Measurements from ENCODE around the gene LMO1. TPM values are rescaled to one million over a fixed set of nuclear protein-coding genes. Genes with fewer than 3 reads are reported as not detected.

Gene LMO1
- total and polyA plus RNA-seq, 2 of the 8 experiments (the other 6 are each of a cell fraction or from before 2014, with no cell fraction given), result 0.17 TPM; not detected in 1

GRCh38 chr11:8234910-8235309 lies 28.8 kb downstream of the LMO1 start:
- 0 out of 2 replicates have a peak overlapping the region, but pooled peaks have one; percentile 3 for H2AFZ ChIP-seq (ENCODE audit: low read length)
- H2BK5ac ChIP-seq (ENCODE audit: low read depth, low read length), result no peak overlapping the region
- peaks cover 0 to 1% of the 10 kb centered on the region in 2 experiments for H4K20me1 ChIP-seq (replicated peaks in 1 of 2; ENCODE audit: control insufficient read depth in 1 of 2, insufficient read depth in 2 of 2, low read length in 2 of 2)
- 90% methylated on average over 3 of the region's 3 CpGs; no CpG with 5 or more reads in 1 of the 2 experiments for WGBS, 2 experiments (ENCODE audit: extremely low coverage in 1 of 2, insufficient coverage in 1 of 2, insufficient read length in 1 of 2, insufficient replicate concordance in 2 of 2, low coverage in 1 of 2, low lambda C conversion rate in 2 of 2, missing lambda C conversion rate in 1 of 2)
- no peak overlapping the region for H2BK12ac ChIP-seq (ENCODE audit: low read depth, low read length)
- H2AK5ac ChIP-seq (ENCODE audit: low read depth, low read length), result no peak overlapping the region
- H3K18ac ChIP-seq (ENCODE audit: extremely low read depth, low read length), result no peak overlapping the region; the same call in 1 of the 2 replicates
- H3K79me2 ChIP-seq (ENCODE audit: control insufficient read depth in 1 of 2, insufficient read depth in 2 of 2, low read length in 2 of 2), result no peaks in the 10 kb centered on the region
- H4K5ac ChIP-seq (ENCODE audit: insufficient read length, low read depth, low read length), result no peak overlapping the region
- no peak overlapping the region for H3K56ac ChIP-seq (replicated peaks; ENCODE audit: insufficient read length, low read depth, low read length)
- H3K23me2 ChIP-seq (ENCODE audit: low read depth, low read length), result no peaks in the 10 kb centered on the region; the same call in 1 of the 2 replicates
- H2BK20ac ChIP-seq (ENCODE audit: low read length), result no peak overlapping the region
- H3K4me1 ChIP-seq (replicated peaks in 1 of 4; ENCODE audit: control insufficient read depth in 3 of 4, insufficient read depth in 4 of 4, low read length in 3 of 4), result no peaks in the 10 kb centered on the region; a peak in 3 of 7 replicates
- H3K9me3 ChIP-seq (ENCODE audit: insufficient read depth in 2 of 2, low read depth in 1 of 2, low read length in 1 of 2), result no peaks in the 10 kb centered on the region
- no peak overlapping the region for H2BK120ac ChIP-seq (replicated peaks; ENCODE audit: low read depth, low read length)
- H3K27me3 ChIP-seq (replicated peaks in 1 of 4; ENCODE audit: control insufficient read depth in 3 of 4, extremely low read depth in 1 of 4, insufficient read depth in 3 of 4, low read length in 3 of 4), result no peaks in the 10 kb centered on the region
- DNase-seq (ENCODE audit: low read depth in 1 of 2, low spot score in 2 of 2) (no peak), FAIRE-seq (no peak)
- no peak overlapping the region for H4K91ac ChIP-seq (replicated peaks; ENCODE audit: insufficient read length, low read length)
- no peak overlapping the region for H3K4me2 ChIP-seq (ENCODE audit: insufficient read depth in 1 of 2, low read depth in 2 of 2, low read length in 2 of 2)
- no peaks in the 10 kb centered on the region for H3K36me3 ChIP-seq (ENCODE audit: control insufficient read depth in 2 of 4, insufficient read depth in 4 of 4, low read length in 3 of 4)
- no peaks in the 10 kb centered on the region for H3K79me1 ChIP-seq (ENCODE audit: low read depth, low read length)
- H3K4ac ChIP-seq (replicated peaks; ENCODE audit: insufficient read length, low read depth, low read length), result no peak overlapping the region
- no peak overlapping the region for H3K23ac ChIP-seq (ENCODE audit: insufficient read length)
- no peak overlapping the region for H3K14ac ChIP-seq (ENCODE audit: insufficient read length)
- H3K9ac ChIP-seq (replicated peaks in 1 of 4; ENCODE audit: extremely low read depth in 1 of 4, low read depth in 3 of 4, low read length in 3 of 4), result no peak overlapping the region
- no peak overlapping the region for H3K4me3 ChIP-seq (ENCODE audit: extremely low read depth in 1 of 4, insufficient read depth in 2 of 4, low read depth in 3 of 4, low read length in 4 of 4)
- no peak overlapping the region for H3K27ac ChIP-seq (ENCODE audit: low read depth, low read length)
- H4K8ac ChIP-seq (ENCODE audit: extremely low read depth, insufficient read depth, low read length), result no peak overlapping the region
- H2BK15ac ChIP-seq (ENCODE audit: low read length), result no peak overlapping the region
- CTCF ChIA-PET (ENCODE audit: partially characterized antibody), result interaction anchor here (1.0 to 9.4 kb wide), 7 partner anchors 8 to 94 kb away, joined by 3 to 177 read pairs (median 5); partner anchors contain the start of gene LMO1
- POLR2A ChIA-PET (ENCODE audit: partially characterized antibody), result no interaction called here
- no peak for TF ChIP-seq PHF8 (conservative IDR thresholded peaks at IDR 0.05; ENCODE audit: low read depth, low read length)
- TF ChIP-seq EP300 (IDR thresholded peaks at IDR 0.05; ENCODE audit: borderline replicate concordance in 1 of 2, low read depth in 2 of 2, low read length in 2 of 2), result no peak
